HCT116 (cell line): Measurements from ENCODE around the gene TMUB1.

ENCODE experiments used
- CTCF ChIP-seq, 3 experiments: fragments of 200-600 bp in 1 of 3; sonication (generic) in 1 of 3; IDR thresholded peaks in 2 of 3; conservative IDR thresholded peaks in 1 of 3; 2 replicates each; pipeline ENCODE4 v1.5.1; 2012 to 2017; ENCODE audit warnings: low read depth in 2 of 3, low read length in 2 of 3, antibody characterized with exemption in 1 of 3, borderline replicate concordance in 1 of 3, control low read depth in 1 of 3, mild to moderate bottlenecking in 1 of 3, mixed read lengths in 1 of 3, mixed run types in 1 of 3, moderate library complexity in 1 of 3; ENCODE audit not compliant: insufficient read depth in 1 of 3
- EZH2 ChIP-seq: fragments of 200-600 bp; sonication (generic); IDR thresholded peaks from 2 replicates; pipeline ENCODE4 v1.6.1; 2017; ENCODE audit warnings: antibody characterized with exemption, mixed run types
- JUND ChIP-seq: IDR thresholded peaks from 2 replicates; pipeline ENCODE4 v1.6.1; 2012
- POLR2A ChIP-seq: IDR thresholded peaks from 2 replicates; pipeline ENCODE4 v1.7.0; 2011; ENCODE audit warnings: borderline replicate concordance; ENCODE audit not compliant: insufficient read depth, insufficient read length; ENCODE audit errors: extremely low read depth
- POLR2AphosphoS5 ChIP-seq: IDR thresholded peaks from 2 replicates; pipeline ENCODE4 v1.6.1; 2011; ENCODE audit warnings: mild to moderate bottlenecking, low read depth, low read length, moderate library complexity
- SP1 ChIP-seq: IDR thresholded peaks from 2 replicates; pipeline ENCODE4 v1.6.1; 2012; ENCODE audit warnings: low read depth
- TF ChIP-seq, protein P1 (sequence below): IDR thresholded peaks from 2 replicates; pipeline ENCODE4 v1.6.1; 2012
- TF ChIP-seq, protein P2 (sequence below): IDR thresholded peaks from 2 replicates; pipeline ENCODE4 v1.6.1; 2012; ENCODE audit warnings: low read depth

DNA sequence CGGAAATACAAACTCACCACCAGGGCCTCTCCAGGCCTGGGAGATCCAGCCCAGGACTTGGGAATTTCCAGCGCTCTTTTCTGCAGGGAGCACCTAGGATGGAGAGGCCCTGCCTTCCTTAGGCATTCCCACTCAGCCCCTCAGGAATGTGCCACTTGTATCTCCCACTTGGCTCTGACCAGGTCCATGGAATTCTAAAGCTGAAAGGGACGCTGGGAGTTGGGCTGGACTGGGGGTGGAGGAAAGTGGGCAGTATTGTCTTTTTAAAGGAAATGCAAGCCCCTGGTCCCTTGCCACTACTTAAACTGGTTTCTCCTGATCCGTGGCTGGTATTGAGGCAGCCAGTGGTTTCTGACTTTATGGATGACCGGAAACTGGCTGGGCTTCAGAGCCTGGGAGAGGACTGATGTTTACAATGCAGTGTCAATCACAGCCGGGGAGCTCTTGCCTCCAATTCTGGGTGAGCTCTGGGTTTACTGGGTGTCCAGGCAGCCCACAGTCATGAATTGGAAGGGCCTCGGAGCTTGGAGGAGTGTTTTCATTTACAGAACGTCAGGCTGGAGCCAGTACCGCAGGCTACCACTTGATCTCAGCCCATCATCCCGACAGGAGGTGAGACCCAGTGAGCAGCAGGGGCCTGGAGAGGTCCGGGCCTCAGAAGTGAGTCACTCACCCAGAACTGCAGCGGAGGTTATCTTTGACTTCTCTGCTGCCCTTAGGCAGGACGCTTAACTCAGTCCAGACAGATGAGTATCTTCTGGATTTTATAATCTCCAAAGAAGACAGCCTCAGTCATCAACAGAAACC lies 30.3 kb upstream of the TMUB1 start:
- TF ChIP-seq, protein P1, sequence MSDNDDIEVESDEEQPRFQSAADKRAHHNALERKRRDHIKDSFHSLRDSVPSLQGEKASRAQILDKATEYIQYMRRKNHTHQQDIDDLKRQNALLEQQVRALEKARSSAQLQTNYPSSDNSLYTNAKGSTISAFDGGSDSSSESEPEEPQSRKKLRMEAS: no peak
- TF ChIP-seq POLR2A (no peak), EZH2 (no peak), JUND (no peak), CTCF (IDR thresholded peaks at IDR 0.05 in 2 of 3, conservative IDR thresholded peaks at IDR 0.05 in 1 of 3; ENCODE audit: borderline replicate concordance in 1 of 3, insufficient read depth in 1 of 3, low read depth in 2 of 3, low read length in 2 of 3) (no peak; a peak in 1 of 6 replicates), SP1 (no peak), POLR2AphosphoS5 (no peak)
- TF ChIP-seq, protein P2, sequence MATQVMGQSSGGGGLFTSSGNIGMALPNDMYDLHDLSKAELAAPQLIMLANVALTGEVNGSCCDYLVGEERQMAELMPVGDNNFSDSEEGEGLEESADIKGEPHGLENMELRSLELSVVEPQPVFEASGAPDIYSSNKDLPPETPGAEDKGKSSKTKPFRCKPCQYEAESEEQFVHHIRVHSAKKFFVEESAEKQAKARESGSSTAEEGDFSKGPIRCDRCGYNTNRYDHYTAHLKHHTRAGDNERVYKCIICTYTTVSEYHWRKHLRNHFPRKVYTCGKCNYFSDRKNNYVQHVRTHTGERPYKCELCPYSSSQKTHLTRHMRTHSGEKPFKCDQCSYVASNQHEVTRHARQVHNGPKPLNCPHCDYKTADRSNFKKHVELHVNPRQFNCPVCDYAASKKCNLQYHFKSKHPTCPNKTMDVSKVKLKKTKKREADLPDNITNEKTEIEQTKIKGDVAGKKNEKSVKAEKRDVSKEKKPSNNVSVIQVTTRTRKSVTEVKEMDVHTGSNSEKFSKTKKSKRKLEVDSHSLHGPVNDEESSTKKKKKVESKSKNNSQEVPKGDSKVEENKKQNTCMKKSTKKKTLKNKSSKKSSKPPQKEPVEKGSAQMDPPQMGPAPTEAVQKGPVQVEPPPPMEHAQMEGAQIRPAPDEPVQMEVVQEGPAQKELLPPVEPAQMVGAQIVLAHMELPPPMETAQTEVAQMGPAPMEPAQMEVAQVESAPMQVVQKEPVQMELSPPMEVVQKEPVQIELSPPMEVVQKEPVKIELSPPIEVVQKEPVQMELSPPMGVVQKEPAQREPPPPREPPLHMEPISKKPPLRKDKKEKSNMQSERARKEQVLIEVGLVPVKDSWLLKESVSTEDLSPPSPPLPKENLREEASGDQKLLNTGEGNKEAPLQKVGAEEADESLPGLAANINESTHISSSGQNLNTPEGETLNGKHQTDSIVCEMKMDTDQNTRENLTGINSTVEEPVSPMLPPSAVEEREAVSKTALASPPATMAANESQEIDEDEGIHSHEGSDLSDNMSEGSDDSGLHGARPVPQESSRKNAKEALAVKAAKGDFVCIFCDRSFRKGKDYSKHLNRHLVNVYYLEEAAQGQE: no peak
